Stimulated activated CD4-positive, alpha-beta T cell treated with anti-CD3 and anti-CD28 coated beads, Interleukin-15, amount 100 ng/mL, for 24 hours (primary cell): ENCODE results near the gene VNN1.
"Not testable (repeated sequence)": the region's sequence is repeated elsewhere in the genome, so short reads cannot be mapped to it uniquely, and the experiment has no call there.

Experiments used
- DNase-seq: peaks from one replicate; pipeline ENCODE4 v3.0.0-alpha.2; 2020

The VNN1 gene

DNA sequence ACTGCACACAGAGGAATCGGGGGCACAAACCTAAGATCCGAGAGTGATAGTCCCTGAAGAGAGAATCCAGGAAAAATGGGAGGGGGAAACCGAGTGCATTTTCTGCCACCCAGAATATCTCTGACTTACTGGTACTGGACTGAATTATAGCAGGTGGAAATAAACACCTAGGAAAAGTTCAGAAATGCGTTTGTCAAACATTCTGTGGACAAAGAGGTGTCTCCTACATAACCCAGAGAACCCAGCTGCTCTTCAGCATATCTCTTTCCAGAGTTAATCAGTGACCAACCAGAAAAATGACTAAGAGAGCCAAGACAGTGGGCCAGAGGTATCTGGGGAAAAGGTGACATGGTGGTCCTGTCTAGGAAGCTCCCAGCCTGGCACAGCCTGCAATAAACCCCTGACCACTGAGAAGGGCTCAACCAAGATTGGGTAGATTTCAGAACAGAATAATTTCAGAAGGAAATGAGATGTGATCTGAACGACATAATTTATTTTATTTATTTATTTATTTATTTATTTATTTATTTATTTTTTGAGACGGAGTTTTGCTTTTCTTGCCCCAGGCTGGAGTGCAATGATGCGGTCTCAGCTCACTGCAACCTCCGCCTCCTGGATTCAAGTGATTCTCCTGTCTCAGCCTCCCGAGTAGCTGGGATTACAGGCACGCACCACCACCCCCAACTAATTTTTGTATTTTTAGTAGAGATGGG is 6.0 kb upstream of the VNN1 start:
- no peak for DNase-seq

DNA sequence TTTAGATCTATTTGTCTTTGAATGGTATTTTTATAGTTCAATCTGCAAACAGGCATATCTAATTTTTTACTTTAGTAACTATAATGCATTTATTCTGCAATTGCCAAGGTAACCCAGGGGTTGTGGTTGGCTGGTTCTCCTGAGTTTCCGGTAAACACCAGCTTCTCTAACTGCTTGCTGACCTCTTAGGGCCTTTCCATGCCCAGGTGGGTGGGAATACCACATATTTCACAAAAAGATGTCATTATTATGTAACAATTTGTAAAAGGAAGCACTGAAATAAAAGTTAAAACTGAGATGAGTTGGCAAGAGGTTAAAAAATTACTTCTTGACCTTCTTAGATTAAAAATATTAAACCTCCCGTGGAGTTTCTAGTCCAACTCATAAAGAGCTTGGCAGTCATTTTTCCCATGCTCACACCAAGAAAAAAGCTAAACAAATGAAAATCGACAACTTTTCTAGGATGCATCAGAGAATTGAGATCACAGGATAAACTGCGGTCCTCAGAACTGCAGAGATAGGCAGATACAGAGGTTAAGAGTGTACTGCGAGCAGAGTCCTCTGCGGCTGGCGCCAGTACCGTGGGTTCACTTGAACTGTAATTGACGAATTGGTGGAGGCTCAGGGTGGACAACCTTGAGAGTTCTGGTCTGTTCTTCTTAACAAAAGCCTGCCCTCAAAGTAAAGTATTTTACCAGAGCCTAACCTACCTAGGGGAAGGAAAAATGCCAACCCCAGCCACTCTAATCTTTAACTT is 2.2 kb upstream of the VNN1 start:
- DNase-seq: no peak

DNA sequence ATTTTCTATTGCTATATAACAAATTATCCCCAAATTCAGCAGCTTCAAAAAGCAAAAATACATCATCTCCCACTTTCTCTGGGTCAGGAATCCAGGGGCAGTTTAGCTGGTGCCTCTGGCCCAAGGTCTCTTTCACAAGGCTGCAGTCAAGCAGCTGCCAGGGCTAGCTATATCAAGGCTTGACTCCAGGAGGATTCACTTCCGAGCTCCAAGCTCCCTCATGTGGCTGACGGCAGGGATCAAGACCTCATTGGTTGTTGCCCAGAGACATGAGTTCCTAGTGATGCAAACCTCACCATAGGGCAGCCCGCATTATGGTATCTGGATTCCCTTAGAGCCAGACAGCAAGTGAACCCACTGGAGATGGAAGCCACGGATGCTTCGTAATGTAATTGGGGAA is 1.3 kb upstream of the VNN1 start:
- DNase-seq: no peak

DNA sequence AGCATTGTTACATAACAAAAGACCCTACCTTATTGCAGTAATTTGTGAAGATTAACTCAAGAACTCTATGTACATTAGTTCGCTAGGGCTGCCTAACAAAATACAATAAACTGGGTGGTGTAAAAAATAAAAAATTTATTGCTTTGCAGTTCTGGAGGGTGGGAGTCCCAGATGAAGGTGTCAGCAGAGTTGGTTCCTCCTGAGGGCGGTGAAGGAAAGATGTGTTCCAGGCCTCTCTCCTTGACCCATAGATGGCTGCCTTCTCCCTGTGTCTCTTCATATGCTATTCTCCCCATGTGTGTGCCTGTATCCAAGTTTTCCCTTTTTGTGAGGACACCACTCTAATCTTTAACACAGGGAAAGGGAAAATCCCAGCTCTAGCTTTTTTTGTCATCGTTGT is 305 bp upstream of the VNN1 start:
- no peak for DNase-seq

DNA sequence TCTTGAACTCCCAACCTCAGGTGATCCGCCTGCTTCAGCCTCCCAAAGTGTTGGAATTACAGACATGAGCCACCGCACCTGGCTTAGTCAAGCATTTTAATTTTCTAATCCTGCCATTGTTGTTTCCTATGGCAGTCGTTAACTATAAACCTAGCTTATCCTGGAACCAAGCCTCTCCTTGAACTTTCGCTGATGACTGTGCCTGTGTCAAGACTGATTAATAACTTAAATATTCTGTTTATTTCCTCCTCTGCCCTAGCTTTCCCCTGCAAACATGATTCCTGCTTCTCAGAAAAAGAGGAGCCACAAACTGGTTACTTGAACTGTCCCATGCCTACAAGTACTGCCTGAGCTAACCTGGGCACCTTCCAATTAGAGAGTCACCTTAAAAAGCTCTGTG is 1.5 kb downstream of the VNN1 start:
- no peak for DNase-seq

DNA sequence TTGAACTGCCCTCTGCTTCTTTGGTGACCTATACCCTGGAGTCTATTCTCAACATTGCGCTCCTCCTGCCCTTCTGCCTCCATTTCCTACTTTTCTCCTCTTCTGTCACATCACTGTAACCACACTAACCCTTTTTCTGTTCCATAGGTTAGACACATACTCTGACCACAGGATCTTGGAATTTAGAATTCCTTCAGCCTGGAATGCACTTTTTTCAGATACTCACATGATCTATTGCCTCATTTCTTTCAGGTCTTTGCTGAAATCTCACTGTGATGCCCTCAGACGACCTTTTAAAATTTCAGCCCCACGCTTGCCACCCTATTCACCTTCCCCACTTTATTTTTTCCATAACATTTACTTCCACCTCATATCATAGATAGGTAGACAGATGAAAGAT is 5.1 kb downstream of the VNN1 start:
- no peak for DNase-seq

DNA sequence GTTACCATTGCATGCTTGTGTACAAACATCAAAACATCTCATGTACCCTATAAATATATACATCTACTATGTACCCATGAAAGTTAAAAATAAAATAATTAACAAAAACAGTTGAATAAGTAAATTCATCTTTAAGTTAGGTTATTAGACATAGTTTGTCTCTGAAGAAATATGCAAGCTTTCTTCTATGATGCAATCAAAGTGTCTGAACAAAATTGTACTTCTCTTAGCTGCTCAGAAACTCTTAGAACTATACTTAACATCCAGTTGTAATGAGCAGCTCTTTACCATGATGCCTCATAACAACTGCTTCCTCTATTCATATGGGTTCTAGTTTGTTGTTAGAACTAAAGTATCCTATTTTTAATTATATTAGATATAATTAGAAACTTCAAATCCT is 5.9 kb downstream of the VNN1 start:
- DNase-seq: no peak

DNA sequence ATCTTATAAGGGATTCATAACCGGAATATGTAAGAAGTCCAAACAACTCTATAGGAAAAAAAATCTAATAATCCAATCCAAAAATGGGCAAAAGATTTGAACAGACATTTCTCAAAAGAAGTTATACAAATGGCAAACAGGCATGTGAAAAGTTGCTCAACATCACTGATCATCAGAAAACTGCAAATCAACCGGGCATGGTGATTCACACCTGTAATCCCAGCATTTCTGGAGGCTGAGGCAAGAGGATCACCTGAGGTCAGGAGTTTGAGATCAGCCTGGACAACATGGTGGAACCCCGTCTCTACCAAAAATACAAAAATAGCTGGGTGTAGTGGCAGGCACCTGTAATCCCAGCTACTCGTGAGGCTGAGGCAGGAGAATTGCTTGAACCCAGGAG is 7.1 kb downstream of the VNN1 start:
- DNase-seq: not testable (repeated sequence)

DNA sequence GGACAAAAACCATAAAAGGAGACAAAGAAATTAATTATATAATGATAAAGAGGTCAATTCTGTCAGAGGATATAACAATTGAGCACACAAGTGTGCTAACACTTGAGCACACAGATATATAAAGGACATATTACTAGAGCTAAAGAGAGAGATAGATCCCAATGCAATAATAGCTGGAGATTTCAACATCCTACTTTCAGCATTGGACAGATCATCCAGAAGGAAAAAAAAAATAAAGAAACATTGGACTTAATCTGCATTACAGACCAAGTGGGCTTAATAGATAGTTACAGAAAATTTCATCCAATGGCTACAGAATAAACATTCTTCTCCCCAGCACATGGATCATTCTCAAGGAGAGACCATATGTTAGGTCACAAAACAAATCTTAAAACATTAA is 9.9 kb downstream of the VNN1 start:
- DNase-seq: no peak

DNA sequence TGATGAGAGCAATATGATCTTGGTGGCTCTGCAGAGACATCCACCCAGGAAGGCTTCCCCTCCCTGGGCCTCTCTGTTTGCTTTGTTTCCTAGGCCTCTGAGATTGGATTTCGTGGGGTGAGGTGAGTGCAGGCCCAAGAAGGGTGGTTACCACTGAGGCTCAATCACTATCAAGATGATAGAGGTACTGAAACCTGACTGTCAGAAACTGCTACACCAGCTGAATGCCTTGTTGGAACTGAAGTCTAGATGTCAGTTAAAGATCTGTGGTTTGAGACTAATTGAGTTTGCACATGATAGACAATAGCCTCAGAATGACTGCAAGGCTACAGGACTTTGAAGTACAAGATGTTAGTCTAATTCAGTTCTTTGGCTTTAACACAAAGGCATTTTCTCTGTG is 15.2 kb downstream of the VNN1 start:
- no peak for DNase-seq

DNA sequence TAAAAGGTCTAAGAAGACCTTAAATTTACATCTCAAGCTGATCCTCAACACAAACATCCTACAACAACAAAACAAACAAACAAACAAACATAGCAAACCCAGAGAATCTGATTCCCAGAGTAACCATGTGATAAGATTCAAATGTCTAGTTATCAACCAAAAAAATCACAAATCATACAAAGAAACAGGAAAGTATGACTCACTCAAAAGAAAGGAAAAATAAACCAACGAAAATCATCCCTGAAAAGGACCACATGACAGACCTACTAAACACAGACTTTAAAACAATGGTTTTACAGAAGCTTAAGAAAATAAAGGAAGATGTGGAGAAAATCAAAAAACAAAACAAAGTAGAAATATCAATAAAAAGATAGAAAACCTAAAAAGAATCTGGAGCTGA is 18.1 kb downstream of the VNN1 start:
- DNase-seq: no peak

DNA sequence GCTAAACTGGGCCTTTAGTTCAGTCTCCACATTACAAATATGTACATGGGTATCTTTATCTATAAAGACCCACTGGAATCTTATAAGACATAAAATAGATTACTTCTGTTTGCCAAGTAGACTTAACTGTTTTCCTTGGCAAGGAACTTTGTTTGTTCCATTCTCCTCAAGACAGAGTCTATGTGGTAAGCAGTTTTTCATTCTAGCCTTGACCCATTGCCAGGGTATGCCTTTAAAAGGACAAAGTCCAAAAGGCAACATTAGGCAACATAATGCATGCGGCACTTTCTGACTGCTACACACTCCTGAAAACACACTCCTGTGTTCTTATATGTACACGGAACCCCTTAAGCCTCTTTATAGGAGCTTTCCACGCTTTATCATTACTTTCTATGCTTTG is 20.4 kb downstream of the VNN1 start:
- no peak for DNase-seq

DNA sequence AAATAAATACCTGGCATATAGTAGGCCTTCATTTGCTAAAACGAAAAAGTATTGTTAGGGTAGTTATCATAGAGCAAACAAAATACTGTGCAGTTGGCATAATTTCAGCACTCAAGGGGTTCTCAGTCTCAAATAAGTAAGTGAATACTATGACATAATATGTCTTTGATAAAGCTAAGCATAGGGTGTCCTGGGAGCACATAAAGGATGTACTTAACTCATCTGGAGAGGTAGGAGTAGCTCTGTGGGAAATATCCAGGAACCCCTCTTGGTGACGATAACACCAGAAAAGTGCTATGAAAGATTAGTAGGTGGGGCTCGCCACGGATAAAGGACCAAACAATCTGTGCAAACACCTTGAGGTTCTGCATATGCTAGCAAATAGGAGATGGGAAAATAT is 23.2 kb downstream of the VNN1 start:
- DNase-seq: no peak

DNA sequence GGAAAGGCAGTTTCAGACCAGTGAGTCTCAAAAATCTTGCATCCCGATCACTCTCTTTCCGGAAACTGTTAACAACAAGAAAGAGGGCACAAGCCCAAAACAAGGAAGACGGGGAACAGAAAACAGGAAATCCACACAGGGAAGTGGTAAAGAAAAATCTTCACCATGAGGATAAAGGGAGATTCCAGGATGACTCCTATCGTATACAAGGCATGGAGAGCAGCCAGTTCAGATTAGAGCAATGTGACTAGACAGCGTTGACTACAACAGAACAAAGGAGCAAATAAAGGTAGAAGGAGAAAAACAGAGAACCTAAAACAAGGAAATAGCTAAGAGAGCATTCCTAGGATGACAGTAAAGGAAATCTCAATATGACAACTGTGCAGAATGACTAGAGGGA is 26.5 kb downstream of the VNN1 start:
- DNase-seq: no peak

DNA sequence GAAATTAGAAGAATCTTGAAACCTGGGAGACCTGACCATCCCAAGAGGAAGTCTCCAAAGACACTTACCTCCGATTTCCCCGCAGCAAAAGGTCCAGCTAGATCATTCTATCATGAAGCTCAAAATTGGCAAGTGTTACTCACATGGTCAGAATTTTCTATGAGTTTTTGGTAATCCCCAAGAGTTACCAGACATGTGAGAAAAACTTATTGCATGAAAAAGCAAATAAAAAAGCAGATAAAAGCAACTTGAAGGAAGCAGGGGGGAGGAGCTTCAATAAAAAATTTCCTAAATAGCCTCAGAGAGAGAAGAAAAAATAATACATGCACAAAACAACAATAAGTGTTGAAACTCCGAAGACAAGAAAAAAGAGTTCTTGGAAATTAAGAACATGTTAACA is 27.3 kb downstream of the VNN1 start:
- no peak for DNase-seq

DNA sequence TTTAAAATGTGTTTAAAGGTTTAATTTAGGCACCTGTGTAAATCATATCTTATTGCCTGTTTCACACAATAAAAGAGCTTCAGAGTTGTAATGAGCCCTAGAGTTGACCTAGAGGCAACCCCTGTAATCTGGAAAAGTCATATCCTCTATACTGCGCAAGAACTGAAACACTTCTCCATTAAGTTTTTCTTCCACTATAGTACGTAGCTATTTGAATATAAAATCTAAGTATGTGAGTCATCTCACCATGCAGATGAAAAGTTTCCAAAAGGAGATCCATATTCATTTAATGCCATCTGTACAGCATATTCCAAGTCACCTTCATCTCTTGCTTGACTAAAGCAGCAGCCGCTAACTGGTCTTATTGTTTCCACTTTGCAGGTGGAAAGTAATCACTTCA is 28.8 kb downstream of the VNN1 start:
- no peak for DNase-seq

DNA sequence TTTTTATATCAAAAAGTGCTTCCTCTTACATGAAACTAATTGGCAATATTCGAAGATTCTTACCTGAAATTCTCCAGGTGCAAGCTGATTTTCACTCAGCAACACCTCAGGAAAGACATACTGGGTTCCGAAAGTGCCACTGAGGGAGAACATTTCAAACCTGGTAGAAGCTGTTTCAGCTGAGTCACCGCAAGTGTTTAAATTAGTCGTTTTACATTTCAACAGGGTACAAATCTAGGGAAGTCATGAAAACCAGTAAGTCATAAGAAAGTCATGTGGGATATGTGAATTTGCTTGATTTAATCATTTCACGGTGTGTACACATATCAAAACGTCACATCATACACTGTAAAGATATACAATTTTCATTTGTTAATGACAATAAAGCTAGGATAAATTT is 29.6 kb downstream of the VNN1 start:
- DNase-seq: no peak

DNA sequence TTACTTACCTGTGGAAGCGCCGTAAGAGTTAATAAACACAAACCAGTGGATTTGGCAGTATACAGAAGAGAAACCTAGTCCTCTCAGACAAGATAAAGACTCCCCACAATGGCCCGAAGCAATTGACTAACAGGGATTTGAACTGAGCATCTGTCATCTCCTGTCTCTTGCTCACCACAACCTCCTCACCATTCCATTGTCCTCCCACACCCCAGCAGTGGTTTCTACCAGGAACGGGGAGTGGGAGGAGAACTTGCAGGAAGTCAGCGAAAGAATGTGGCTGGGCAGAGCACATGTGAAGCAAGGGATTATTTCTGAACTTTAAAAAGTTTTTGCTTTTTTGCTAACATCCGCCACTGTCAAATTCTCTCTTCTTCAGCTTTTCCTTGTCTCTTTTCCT is 30.3 kb downstream of the VNN1 start:
- no peak for DNase-seq

DNA sequence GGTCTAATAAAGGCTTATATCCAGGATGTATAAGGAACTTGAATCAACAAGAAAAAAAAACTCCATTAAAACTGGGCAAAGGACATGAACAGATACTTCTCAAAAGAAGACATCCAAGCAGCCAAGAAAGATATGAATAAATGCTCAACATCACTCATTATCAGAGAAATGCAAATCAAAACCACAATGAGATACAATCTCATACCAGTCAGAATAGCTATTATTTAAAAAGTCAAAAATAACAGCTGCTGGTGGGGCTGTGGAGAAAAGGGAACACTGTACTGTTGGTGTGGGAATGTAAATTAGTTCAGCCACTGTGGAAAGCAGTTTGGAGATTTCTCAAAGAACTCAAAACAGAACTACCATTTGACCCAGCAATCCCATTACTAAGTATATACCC is 34.8 kb downstream of the VNN1 start:
- DNase-seq: not testable (repeated sequence)

DNA sequence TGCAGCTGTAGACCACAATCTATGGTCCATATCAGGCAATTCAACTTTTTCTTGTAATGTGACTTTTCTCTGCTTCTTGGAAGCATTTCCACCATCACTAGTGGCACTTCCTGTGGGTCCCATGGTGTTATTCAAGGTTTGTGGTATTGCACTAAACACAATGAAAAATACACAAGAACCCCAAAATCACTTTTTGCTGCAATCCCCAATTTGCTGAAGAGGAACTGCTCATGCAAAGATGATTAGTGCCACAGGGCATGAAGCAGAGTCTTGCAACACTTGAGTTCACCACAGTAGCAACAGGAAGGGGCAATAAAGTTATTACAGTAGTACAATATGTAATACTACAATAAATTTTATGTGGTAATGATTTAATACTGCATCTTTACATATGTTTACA is 38.1 kb downstream of the VNN1 start:
- no peak for DNase-seq

DNA sequence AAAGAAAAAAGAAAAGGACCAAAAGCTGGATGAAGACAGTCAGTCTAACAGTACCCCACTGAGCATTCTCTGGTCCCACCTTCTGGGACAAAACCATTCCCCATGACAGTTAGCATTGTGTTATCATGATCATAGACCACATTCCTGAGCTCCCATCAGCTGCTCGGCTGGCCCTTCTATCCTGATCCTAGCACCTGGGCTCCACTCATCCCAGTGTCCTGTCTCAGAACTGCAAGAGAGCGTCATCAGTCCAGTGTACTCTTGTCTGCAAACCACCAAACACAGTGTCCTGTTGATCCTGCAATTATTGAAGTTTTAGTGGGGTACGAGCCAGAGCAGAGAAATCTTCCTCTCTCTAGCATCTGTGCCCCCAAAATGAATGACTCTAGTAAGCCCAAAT is 38.9 kb downstream of the VNN1 start:
- DNase-seq: no peak

DNA sequence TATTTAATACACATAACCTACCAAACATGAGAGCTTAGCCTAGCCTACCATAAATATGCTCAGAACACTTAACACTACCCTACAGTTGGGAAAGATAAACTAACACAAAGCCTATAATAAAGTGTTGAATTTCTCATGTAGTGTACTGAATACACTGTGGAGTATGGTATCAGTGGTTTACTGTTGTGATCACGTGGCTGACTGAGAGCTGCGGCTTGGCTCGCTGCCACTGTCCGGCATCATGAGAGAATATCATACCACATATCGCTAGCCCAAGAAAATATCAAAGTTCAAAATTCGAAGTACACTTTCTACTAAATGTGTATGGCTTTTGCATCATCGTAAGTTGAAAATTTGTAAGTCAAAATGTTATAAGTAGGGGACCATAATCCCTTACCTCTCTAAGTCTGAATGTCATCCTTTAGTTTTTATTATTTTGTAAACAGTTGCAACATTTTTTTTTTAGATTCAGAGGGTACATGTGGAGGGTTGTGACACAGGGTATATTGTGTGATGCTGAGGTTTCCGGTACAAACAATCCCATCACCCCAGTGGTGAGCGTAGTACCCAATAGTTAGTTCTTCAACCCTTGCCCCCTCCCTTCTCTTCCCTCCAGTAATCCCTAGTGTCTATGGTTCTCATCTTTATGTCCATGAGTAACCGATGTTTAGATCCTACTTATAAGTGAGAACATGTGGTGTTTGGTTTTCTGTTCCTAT is 40.3 kb downstream of the VNN1 start:
- no peak for DNase-seq

DNA sequence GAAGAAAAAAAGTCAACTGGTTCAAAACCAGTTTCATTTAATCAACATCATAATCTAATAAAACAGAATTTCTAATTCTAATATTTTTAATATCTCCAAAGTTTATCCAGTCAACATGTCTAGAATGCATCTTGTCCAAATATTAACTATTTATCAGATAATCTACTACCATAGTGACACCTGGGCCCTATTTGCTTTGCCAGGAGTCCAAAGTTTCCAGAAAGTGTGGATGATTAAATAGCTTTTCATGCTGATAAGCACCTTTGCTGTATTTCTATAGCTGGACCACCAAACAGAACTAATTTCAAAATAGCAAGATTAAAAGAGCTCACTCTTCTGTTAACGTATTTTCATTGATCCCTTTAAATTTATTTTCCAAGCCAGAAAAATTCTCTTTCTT is 42.6 kb downstream of the VNN1 start:
- no peak for DNase-seq

DNA sequence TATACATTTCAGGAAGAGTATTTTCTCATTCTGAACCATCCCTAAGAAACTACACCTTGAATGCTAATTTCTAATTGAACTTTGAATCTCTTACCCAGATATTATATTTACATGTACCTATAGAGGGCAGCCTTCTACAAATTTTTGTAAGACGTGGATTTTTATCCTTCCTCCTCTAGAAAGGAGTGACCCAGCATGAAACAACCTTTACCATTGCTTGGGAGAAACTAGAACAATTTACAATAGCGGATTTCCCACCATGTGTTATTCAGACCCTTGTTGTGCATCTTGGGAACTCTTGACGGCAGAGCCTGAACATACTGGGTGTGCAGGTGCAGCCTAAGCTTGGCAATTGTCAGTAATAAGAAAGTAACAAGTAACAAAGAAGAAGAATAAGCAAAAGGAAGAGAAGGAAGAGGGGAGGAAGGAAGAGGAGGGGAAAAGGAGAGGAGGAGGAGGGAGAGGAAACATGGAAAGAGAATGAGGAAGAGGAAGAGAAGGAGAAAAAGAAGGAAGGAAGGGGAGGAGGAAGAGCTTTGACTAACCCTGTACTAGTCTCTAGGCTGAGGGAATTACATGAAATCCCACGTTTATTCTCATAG is 44.1 kb downstream of the VNN1 start:
- no peak for DNase-seq
